ENCODE results near the gene PDE1C.

Gene PDE1C

DNA sequence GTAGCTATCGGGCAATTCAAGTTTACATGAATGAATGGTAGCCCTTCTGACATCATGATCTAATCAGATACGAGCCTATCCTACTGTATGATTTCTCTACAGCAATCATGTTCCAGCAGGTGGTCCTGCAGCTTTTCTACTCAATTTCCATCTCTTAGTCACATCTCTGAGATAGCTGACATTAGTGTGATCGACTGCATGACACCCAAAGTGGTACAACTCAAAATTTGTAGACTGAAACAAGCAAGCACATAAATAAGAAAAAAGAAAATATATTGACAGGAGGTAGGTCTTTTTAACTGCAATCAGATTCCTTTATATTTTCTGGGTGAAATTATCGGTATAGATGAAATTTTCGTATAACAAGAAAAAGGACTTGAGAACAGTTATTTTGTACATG lies 251.2 kb downstream of the PDE1C start:
- DNase-seq = no peak

DNA sequence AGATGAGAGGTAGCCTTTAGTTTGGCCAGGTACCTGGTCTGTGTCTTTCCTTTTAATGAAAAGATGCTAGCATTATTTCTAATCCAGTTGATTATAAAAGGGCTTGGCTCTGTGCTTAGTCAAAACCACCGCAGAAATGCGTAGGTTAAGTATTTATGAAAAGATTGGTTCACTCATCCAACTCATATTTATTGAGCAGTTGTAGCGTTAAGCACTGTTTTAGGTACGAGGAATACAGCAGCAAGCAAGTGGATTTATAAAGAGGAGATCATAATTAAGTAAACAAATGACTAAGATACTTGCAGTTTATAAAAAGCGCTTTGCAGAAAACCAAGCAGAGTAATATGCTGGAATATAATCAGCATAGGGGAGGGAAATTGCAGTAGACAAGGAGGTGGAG lies 253.4 kb downstream of the PDE1C start:
- no peak for DNase-seq

DNA sequence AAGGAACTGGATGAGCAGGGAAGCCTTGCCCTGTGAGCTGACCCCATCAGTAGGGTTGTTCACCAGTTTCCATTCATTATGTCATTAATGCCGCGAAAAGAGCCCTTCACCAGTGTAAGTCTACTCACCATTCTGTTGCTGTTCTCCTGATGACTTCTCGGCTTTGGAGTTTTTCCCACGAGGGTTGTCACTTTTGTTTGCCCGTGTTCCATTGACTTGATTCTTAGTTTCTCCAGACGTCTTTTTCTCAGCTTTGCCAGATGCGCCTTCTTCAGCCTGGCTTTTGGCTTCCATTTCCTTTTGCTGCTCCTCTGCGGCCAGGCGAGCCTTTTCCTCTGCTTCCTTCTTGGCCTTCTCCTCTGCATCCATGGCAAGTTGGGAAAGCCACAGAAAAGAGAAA lies 254.4 kb downstream of the PDE1C start:
- DNase-seq = no peak

DNA sequence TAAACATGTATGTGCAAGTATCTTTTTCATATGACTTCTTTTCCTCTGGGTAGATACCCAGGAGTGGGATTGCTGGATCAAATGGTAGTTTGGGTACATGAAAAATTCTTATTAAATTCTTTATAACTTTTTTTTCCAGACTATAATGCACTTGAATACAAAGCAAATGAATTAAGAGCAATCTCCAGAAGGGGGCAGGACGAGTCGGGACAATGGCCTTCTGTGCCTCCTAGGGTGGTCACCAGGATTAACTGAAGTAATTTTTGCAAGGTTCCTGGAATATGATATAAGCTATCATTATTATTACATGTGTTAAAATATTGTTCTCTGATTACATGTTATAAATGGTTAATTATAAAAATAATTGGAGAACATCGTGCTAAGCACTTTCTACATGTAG lies 256.0 kb downstream of the PDE1C start:
- no peak for DNase-seq

DNA sequence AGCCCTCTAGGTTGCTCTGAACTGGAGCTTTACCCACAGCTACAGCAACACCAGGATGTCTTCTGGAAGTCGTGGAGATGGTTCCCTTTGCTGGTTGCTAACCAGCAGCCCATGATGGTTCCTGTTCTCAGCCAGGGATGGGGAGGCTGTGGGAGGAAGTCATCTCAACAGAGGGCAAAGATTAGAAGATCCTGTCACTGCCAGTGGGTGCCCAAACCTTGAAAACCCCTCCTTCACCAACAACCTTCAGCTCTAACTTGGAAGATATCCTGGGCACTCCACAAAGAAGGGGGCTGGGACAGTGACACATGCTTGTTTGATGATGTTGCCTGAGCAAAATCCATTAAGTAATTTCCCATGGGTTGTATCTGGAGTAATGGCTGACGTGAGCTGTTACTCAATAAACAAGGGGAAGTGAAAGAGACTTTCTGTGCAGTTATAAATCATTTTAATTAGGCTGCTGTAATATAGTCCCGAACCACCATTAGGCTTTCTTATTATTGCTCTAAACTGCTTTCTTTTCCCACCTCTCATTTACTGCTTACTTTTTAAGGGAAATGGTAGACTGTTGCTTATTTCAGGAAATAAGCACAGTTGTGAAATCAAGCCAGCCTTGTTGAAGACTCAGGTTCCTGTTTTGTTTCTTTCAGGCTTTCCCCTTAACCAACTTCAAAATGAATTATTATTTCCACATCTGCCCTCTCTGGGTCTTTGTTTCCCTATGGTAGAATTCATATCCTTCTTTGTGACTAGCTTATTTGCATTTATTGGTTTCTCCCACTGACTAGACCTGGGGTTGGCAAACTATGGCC lies 258.4 kb downstream of the PDE1C start:
- no peak for DNase-seq

DNA sequence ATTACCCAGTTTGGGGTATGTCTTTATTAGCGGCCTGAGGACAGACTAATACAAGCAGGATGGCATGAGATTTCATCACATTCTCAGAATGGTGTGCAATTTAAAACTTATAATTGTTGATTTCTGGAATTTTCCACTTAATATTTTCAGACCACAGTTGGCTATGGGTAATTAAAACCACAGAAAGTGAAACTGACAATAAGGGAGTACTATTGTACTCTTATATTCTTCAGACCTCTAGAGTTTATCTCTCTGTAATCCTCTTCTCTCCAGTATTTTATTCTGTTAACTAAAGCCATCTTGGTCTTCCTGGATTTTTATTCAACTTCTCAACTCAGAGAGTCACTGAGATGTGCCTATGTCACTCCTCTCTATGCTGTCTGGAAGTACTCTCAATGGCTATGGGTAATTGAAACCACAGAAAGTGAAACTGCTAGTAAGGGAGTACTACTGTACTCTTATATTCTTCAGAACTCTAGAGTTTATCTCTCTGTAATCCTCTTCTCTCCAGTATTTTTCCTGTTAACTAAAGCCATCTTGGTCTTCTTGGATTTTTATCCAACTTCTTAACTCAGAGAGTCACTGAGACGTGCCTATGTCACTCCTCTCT lies 264.9 kb downstream of the PDE1C start:
- DNase-seq = no peak

DNA sequence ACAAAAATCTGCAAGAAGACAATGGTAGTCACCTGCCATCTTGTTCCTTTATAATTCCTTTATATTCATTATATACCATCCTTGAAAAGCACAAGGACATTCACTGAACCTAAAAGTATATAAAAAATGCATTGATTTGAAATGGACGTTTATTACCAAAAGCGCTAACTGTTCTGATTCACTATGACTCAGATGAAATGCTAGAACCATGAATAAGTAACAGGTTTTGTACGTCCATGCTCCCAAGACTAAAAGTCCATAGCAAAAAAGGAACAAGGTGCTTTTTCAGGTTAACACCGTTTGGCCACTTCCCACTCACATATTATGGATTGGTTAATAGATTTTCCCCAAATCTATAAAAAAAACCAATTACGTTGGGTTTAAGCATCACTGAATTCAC lies 273.8 kb downstream of the PDE1C start:
- DNase-seq = no peak

DNA sequence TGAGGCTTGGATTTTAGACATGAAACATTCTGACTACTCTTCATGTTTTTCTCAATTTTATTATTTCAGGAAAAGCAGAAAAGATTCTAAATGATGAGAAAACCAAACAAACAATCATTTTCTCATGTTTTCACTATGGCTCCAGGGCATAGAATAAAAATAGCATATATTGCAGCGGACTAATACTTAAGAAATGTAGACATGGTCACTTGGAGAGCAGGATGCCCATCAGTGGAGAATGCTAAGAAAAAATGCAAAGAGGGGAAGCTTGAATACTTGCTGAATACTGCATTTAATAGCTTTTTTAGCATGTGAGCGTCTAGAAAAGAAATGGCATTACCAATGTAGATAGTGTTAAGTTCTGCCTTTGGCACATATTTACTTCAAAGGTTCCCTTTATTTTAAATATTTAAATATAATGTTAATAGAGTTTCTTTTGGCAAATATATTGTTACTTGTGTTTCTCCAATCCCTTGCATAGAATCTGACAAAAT lies 275.3 kb downstream of the PDE1C start:
- no peak for DNase-seq

DNA sequence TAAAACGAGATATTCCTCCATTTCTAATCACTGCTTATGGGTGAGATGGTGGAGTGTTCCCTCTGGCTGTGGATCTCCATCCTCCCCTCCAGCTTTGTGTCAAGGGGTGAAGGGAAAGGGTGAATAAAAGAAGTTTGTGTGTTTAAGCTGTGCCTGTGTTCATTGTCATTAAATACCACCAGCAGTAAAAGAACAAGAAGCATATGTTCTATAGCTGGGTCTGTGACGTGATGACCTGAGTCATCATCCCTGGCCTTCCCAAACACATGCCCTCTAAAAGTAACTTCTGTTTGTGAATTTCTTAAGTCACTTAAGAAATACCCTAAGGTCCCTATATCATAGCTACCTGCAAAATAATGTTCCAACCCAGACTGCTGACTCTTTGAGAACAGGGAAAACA lies 278.3 kb downstream of the PDE1C start:
- no peak for DNase-seq

DNA sequence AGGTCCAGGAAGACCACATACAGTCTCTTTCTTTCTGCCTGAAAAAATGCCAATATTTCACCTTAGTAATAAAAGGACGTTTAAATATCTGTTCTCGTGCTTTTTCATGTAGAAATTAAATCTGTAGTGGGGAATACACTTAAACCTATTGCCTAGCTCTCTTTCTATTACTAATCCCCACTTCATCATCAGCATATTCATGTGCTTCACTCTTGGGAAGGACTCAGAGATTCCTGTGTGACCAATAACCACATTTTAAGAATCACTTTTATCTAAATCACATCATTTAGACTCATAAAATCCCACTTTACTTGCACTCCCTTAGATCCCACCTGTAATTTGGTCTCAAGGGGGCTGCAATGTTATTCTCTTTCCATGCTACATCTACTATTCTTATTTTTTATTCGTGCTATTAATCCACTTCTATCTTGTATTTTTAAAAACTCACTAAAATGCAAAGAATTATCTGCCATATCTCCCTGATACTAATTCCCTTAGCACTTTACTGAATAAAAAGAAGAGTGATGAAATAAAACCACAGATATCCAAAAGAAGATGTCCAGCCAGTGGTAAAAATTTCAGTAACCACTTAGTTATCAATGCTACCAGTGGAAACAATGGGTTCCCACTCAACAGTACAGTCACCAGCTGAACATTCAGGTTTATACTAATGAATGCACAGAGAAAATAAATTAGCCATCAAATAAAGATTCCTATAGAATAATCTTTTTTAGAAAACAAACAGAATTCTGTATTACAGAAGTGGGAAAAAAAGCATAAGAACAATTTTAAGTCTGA lies 281.1 kb downstream of the PDE1C start:
- DNase-seq = no peak

DNA sequence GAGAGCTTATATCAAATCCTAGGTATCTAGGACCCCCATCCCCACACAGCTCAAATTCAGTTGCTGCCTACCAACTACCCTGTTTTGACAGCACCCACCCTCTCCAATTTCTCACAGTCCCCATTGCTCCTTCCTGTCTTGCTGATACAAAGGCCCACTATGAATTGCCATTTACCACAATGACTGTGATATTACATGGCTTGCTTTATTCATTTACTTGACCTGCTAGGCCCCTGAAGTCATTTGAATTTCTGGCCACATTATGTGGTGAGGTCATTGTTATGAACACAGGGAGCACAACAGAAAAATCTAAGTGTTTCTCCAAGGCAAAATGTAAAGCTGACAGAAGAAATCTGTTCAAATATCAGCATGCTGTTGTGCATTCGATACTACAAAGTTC lies 281.8 kb downstream of the PDE1C start:
- DNase-seq = no peak

DNA sequence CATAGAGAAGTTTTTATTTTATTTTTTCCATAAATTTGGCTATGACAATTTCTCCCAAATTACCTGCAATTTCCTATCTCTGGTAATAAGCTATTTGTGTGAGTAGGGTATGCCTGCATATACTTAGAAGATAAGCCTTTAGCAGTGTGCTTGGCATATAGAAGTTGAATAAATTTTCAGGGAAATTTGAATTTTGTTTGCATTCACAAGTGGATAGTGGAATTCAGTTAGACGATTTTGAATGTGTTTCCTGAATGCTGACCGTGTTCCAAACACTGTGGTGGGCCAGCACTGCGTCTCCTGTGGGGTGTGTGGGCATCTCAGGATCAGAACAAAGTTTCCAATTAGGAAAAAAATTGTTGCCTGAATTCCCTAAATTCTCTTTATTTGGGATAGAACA lies 283.9 kb downstream of the PDE1C start:
- no peak for DNase-seq

DNA sequence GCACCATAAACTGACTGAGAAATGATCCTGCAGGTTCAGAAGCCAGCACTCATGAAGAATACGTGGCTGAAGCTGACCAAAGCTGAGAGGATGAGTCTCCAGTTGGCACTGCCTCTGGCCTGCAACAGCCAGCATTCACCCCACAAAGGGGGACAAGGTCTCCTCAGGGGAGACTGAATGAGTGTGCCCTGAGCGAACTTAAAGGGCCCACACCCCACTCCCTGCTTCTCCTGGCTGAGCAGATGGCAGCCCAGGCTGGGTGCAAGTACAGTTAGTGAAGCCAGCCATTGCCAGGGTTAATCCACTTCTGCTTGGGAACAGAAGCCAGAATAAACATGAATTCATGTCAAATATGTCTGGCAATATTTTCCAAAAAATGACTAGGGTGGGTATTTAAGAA lies 285.1 kb downstream of the PDE1C start:
- DNase-seq = no peak

DNA sequence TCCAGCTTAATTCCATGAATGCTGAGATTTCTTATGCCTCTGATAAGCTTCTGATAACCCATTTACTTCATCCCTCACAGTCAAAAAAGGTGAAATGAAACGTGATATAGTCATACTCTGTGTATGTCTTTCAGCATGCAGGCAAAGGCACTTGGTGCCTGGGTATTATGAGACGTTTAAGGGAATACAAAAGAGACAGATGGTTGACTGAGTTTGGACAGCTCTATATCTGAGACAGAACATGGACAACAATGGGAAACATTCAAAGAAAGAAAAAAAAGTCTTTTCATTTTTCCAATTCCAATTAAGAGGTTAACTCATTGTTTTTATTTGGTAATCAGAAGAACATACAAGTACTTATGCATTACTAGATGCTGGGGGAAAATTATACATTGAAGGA lies 287.0 kb downstream of the PDE1C start:
- no peak for DNase-seq

DNA sequence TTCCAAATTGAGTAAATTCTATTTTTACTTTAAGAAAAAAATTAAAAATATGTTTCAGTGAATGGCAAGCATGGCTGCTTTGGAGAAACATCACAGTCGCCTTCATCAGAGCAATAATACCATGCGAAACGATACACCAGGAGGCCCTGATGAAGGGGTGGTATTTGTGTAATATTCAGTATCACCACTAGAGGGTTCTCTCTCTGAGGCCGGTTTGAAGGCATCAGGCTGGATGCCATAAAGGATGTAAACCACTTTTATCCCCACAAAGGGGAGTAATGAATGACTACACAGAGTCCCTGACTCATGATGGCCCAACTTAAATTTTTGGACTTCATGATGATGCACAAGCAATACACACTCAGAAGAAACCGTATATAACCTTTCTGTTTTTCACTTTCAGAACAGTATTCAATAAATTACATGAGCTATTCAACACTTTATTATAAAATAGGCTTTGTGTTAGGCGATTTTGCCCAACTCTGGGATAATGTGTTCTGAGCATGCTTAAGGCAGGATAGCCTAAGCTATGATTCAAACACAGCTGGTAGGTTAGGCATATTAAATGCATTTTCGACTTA lies 287.7 kb downstream of the PDE1C start:
- no peak for DNase-seq

DNA sequence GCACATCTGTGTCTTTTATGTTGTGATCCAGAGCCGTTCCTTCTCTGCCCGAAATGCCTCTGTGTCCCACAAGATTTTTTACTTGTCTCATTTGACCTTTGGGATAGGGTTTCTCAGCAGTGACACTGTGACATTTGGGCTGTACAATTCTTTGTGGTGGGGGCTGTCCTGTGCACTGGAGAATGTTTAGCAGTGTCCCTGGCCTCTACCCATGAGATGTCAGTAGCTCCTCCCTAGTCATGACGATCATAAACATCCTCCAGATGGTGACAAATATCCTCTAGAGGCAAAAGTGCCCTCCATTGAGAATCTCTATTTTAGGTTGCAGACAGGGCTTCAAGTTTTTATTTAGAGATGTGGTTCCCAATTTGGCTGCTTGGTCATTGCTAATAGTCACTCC lies 291.9 kb downstream of the PDE1C start:
- no peak for DNase-seq

DNA sequence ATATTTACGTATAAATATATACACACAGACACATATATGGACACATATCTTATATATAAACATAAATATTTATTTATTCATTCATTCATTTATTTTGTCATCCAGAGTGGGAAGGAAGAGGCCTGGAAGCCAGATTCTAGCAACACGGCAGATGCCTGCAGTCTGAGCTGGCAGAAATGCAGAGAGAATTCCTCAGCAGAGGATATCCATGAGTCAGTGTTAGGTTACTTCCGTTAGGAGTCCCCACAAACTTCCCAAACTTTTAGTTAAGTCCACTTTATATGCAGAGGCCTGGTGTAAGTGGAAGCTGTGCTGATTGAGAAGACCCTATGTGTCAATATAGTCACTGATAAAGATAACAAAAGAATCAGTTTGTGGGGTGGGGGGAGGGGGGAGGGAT lies 293.6 kb downstream of the PDE1C start:
- no peak for DNase-seq

DNA sequence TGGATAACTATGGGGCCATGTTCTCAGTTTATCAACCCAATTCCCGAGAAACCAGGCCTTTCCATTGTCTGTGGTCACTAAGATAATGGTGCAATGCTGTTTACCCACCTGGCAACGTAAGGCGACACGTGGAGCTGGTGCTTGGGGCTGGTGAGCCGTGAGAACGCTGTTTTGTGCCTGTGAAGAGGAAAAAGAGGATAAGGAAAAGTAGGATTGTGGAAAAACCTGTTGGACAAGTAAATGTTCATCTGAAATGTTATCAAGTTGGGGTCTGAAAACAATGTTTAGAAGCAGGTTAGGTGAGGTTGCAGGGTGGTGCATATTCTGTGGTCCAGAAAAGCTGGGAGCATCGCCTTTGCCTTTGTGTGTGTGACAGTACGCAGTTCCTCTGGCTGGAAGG lies 294.7 kb downstream of the PDE1C start:
- no peak for DNase-seq

DNA sequence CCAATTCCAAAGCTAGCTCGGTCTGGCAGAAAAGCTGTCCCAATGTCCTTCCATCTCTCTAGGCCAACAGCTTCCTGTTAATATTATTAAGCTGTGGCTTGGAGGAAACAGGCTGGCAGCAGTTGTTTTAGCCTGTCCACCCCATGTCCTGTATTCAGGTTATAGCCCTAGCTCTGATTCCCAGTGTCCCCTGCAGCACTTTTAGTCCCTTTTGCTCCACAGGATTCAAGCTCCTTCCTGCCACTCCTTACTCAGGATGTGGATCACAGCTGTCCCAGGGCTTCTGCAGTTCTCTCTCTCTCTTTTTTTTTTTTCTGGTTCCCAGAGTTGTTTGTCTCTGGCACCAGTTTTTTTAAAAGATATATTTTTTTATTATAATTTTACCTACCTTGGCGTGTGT lies 298.0 kb downstream of the PDE1C start:
- no peak for DNase-seq

DNA sequence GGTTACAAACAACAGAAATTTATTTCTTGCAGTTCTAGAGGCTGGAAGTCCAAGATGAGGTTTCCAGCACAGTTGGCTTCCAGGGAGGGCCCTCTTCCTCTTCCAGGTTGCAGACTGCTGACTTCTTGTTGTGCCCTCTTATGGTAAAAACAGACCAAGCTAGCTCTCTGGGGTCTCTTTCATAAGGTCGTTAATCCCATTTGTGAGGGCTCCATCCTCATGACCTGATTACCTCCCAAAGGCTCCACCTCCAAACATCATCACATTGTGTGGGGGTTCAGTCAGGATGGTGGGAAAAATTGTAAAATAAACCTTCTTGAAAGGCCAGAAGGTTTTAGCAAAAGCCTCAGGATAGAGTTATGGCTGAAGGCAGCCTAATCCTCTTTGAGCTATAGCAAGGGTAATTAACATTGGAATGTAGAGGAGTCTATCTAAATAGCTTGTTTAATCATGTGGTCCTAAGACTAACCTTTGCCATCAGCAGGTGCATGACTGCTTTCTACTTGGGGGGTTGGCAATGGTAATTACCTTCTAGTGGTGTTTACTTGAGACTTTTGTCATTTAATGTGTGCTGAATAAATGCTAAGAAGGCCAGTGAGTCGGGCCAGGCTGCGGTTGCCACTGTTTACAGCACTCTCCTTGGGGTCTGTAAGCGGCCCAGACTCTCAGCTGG lies 302.4 kb downstream of the PDE1C start:
- no peak for DNase-seq

DNA sequence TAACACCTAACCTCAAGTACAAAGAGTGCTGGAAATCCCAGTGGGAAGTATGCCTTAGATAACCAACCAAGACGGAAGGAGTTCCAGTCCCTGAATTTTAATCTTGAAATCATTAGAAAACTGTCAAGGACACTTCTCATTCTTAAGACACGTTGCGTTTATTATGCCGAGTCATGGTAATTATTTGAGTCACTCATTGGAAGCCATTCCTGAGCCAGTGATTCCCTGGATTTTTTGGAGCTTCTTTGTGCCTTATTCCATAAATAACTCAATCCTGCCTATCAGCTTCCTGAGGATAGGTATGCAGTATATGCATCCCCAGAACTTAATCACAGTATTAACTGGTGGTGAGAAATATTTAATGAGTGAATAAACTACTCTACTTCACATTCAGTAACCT lies 305.7 kb downstream of the PDE1C start:
- DNase-seq = no peak

DNA sequence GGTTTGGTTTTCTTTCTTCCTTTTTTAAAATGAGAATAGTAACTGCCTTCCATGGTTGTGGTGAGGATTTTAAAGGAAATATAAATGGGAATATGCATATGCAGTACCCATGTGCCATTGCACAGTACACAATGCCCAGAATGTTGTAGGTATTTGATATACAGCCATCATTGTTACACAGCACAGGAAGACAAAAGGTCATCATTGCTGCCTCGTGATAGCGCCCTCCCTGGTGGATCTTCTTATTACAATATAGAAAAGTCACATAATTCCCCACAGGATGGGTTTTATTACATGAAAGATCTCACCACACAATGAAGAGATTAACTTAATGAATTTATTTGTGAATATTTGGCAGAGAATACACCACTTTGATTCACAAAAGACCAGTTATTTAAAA lies 306.7 kb downstream of the PDE1C start:
- DNase-seq = no peak

DNA sequence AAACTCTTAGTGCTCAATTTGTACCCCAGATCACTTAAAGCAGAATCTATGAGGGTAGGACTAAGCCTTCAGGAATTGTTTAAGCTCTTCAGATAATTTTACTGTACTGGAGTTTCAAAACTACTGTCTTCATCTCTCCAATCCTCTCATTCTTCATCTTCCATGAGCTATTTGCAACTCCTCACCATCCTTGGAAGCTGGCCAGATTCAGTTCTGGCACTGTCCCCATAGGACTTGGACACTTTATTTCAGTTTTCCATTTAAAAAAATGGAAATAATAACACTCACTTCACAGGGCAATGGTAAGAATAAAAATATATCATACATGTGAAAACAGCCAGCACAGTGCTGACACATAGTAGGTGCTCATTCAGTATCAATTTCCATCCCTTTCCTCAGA lies 308.6 kb downstream of the PDE1C start:
- no peak for DNase-seq

Data from DMS79 treated with DMSO at 0.1 percent for 48 hours (cell line).